IMR-90 (cell line): ENCODE data around the gene ARHGEF38. TPM values are rescaled to one million over a fixed set of nuclear protein-coding genes. Genes with fewer than 3 reads are reported as not detected.

Source experiments
- ATAC-seq: fragments of 200-7000 bp; cut with Tn5 transposase; 2 replicates; pipeline ENCODE4 v1.9.1; 2020; ENCODE audit warnings: low read depth, mild to moderate bottlenecking, moderate library complexity
- BruUV-seq: library from RNA; stranded (reverse); fragments of 400-500 nt; replicated peaks from 2 replicates; lab custom pipeline; 2021; lab: Mats Ljungman, UMichigan
- CTCF ChIA-PET: fragments of 300-600 bp; formaldehyde crosslinking; extraction: SDS; loops from one replicate; lab custom pipeline; 2021; ENCODE audit warnings: antibody characterized with exemption; lab: Yijun Ruan, JAX
- POLR2A ChIA-PET: fragments of 300-600 bp; sonication (Branson Sonifier 250); formaldehyde crosslinking; loops from one replicate; lab custom pipeline; 2022; ENCODE audit warnings: antibody characterized with exemption; ENCODE audit not compliant: unreplicated experiment; lab: Charles Lee
- DNase-seq: peaks from one replicate; pipeline ENCODE4 v3.0.0; 2013
- H2AFZ ChIP-seq: replicated peaks from 2 replicates; pipeline ENCODE3; 2013; ENCODE audit warnings: low read length, mild to moderate bottlenecking; ENCODE audit not compliant: poor library complexity
- H2AK5ac ChIP-seq: 2 replicates; pipeline ENCODE4 v1.6.1; 2013; ENCODE audit warnings: low read depth, low read length, inconsistent platforms
- H2AK9ac ChIP-seq: replicated peaks from 2 replicates; pipeline ENCODE3; 2013; ENCODE audit warnings: mild to moderate bottlenecking, low read depth, low read length, moderate library complexity; ENCODE audit not compliant: poor library complexity
- H2BK120ac ChIP-seq: 2 replicates; pipeline ENCODE4 v1.6.1; 2013; ENCODE audit warnings: low read depth, low read length, inconsistent platforms
- H2BK15ac ChIP-seq: 3 replicates; pipeline ENCODE4 v1.6.1; 2013; ENCODE audit warnings: low read depth, low read length, inconsistent platforms
- H2BK20ac ChIP-seq: 2 replicates; pipeline ENCODE4 v1.6.1; 2013; ENCODE audit warnings: low read depth, mild to moderate bottlenecking, inconsistent platforms, low read length, moderate library complexity
- H2BK5ac ChIP-seq: 2 replicates; pipeline ENCODE4 v1.6.1; 2013; ENCODE audit warnings: mild to moderate bottlenecking, low read depth, low read length, inconsistent platforms; ENCODE audit not compliant: poor library complexity, severe bottlenecking
- H3K14ac ChIP-seq: replicated peaks from 2 replicates; pipeline ENCODE4 v1.6.1; 2013; ENCODE audit warnings: low read depth, low read length, inconsistent platforms
- H3K18ac ChIP-seq: 2 replicates; pipeline ENCODE4 v1.6.1; 2013; ENCODE audit warnings: low read depth, low read length, control low read depth
- H3K23ac ChIP-seq: 2 replicates; pipeline ENCODE4 v1.6.1; 2013; ENCODE audit warnings: low read depth, low read length, inconsistent platforms
- H3K27ac ChIP-seq: 2 replicates; pipeline ENCODE4 v1.5.1; 2013; ENCODE audit warnings: mild to moderate bottlenecking, control low read depth, low read length; ENCODE audit not compliant: insufficient read depth
- H3K27me3 ChIP-seq: 2 replicates; pipeline ENCODE4 v1.6.1; 2013; ENCODE audit warnings: low read length; ENCODE audit not compliant: control insufficient read depth, insufficient read depth
- H3K36me3 ChIP-seq: 2 replicates; pipeline ENCODE4 v1.6.1; 2013; ENCODE audit warnings: low read length, mixed read lengths; ENCODE audit not compliant: control insufficient read depth, insufficient read depth
- H3K4ac ChIP-seq: 2 replicates; pipeline ENCODE4 v1.6.1; 2013; ENCODE audit warnings: low read depth, low read length, inconsistent platforms
- H3K4me1 ChIP-seq: 2 replicates; pipeline ENCODE4 v1.6.1; 2013; ENCODE audit warnings: low read length, mixed read lengths; ENCODE audit not compliant: control insufficient read depth, insufficient read depth
- H3K4me2 ChIP-seq: 2 replicates; pipeline ENCODE4 v1.6.1; 2013; ENCODE audit warnings: low read depth, mild to moderate bottlenecking, control low read depth, low read length, moderate library complexity
- H3K4me3 ChIP-seq: 2 replicates; pipeline ENCODE4 v1.5.1; 2013; ENCODE audit warnings: low read depth, mild to moderate bottlenecking, control low read depth, low read length, moderate library complexity; ENCODE audit not compliant: insufficient read depth
- H3K56ac ChIP-seq: 2 replicates; pipeline ENCODE4 v1.6.1; 2013; ENCODE audit warnings: low read length, inconsistent platforms; ENCODE audit not compliant: insufficient read depth; ENCODE audit errors: extremely low read depth
- H3K79me1 ChIP-seq, 2 experiments: 2 replicates each; pipeline ENCODE4 v1.6.1; 2013; ENCODE audit warnings: low read length in 2 of 2, inconsistent platforms in 1 of 2, low read depth in 1 of 2
- H3K9ac ChIP-seq: 2 replicates; pipeline ENCODE4 v1.6.1; 2013; ENCODE audit warnings: low read depth, low read length, control low read depth
- H3K9me1 ChIP-seq: 2 replicates; pipeline ENCODE4 v1.6.1; 2013; ENCODE audit warnings: low read length, inconsistent platforms; ENCODE audit not compliant: insufficient read depth
- H3K9me3 ChIP-seq: 2 replicates; pipeline ENCODE4 v1.6.1; 2013; ENCODE audit warnings: low read length; ENCODE audit not compliant: control insufficient read depth, insufficient read depth
- H4K20me1 ChIP-seq: 2 replicates; pipeline ENCODE4 v1.6.1; 2013; ENCODE audit warnings: low read length, inconsistent platforms; ENCODE audit not compliant: insufficient read depth
- H4K5ac ChIP-seq: 2 replicates; pipeline ENCODE4 v1.6.1; 2013; ENCODE audit warnings: mild to moderate bottlenecking, low read depth, low read length, control low read depth
- H4K8ac ChIP-seq, 2 experiments: 2 replicates each; pipeline ENCODE4 v1.6.1; 2013; ENCODE audit warnings: low read depth in 2 of 2, low read length in 2 of 2, control low read depth in 1 of 2, inconsistent platforms in 1 of 2
- H4K91ac ChIP-seq: 2 replicates; pipeline ENCODE4 v1.6.1; 2013; ENCODE audit warnings: low read depth, low read length, inconsistent platforms; ENCODE audit not compliant: insufficient read depth
- SMC3 ChIP-seq: fragments of 150-350 bp; IDR thresholded peaks from 2 replicates; pipeline ENCODE4 v1.6.1; 2016; ENCODE audit warnings: low read depth, mild to moderate bottlenecking, antibody characterized with exemption, low read length, moderate library complexity
- WGBS, 2 experiments: methylation state at CpG; one replicate each; pipeline versions ENCODE4 v1.1.5 to v1.1.7; 2013; ENCODE audit warnings: missing lambda C conversion rate in 2 of 2; ENCODE audit not compliant: insufficient read length in 1 of 2; ENCODE audit errors: extremely low coverage in 2 of 2; 5-methylcytosine and 5-hydroxymethylcytosine counted together
- dilution Hi-C: fragments of 300-500 bp; cut with HindIII; formaldehyde crosslinking; loops from one replicate; pipeline ENCODE4 v1.14.3; 2018; ENCODE audit warnings: low sequenced_read_pairs; ENCODE audit not compliant: unreplicated experiment
- in situ Hi-C: fragments of 300-500 bp; cut with MboI; formaldehyde crosslinking; loops from 3 replicates; pipeline ENCODE4 v1.14.3; 2019; ENCODE audit warnings: low sequenced_read_pairs, inconsistent platforms, mixed read lengths
- intact Hi-C: fragments of 100-400 bp; cut with micrococcal nuclease; formaldehyde crosslinking; loops from 2 replicates; pipeline ENCODE4 v1.10.0; 2022
- polyA plus RNA-seq, 3 experiments: library from polyadenylated mRNA; depleted of rRNA; stranded (reverse); fragments of >200 nt; gene quantifications; 2 replicates each; pipeline ENCODE4 v1.2.3, GENCODE V29; 2012; ENCODE audit warnings: low replicate concordance in 1 of 3
- total RNA-seq: library from RNA; depleted of rRNA; stranded (reverse); fragments of >200 nt; gene quantifications from 2 replicates; pipeline ENCODE4 v1.2.3, GENCODE V29; 2012

Gene ARHGEF38
- total and polyA plus RNA-seq, 2 of the 4 experiments (the other 2 are of a cell fraction), result not detected

DNA sequence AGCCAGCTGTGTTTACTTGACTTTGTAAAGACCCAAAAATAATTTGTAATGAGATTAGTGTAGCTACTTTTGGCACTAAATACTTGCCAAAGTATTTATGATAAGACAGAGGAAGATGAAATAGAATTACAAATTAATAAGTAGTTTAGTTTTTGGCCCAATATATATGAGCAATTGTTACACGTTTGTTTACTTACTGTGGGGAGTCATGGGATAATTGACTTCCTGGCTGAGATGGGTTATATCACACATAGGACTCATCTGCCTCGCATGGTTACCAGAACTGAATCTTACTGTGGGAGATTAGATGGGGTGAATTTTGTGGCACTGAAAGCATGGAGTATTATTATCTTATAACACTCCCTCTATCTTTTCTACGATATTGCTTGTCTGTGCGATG is 89.4 kb downstream of the ARHGEF38 start:
- no peak overlapping the region for H2AK9ac ChIP-seq
- no peak overlapping the region for H3K4me2 ChIP-seq
- H3K18ac ChIP-seq, result no peak overlapping the region
- no peak overlapping the region for H4K91ac ChIP-seq
- POLR2A ChIA-PET, result no interaction called here
- no peak overlapping the region for H2AK5ac ChIP-seq
- intact Hi-C loops (no loop called here), dilution Hi-C loops (no loop called here), in situ Hi-C loops (no loop called here)
- H2AFZ ChIP-seq, result no peak overlapping the region
- H3K23ac ChIP-seq, result no peak overlapping the region
- no peak overlapping the region for H2BK120ac ChIP-seq
- no peaks in the 10 kb centered on the region for H3K9me3 ChIP-seq
- H3K4me3 ChIP-seq, result no peak overlapping the region
- H3K9me1 ChIP-seq, result no peaks in the 10 kb centered on the region
- H3K36me3 ChIP-seq, result no peaks in the 10 kb centered on the region
- H2BK20ac ChIP-seq, result no peak overlapping the region
- H3K27ac ChIP-seq, result no peak overlapping the region
- no peak overlapping the region for H3K9ac ChIP-seq
- no peak overlapping the region for H4K8ac ChIP-seq
- H4K5ac ChIP-seq, result no peak overlapping the region
- H3K14ac ChIP-seq, result no peak overlapping the region
- no TSS peak for BruUV-seq
- H3K27me3 ChIP-seq, result no peaks in the 10 kb centered on the region
- no CpG with 5 or more reads among the region's 4 CpGs for WGBS, 2 experiments
- no peaks in the 10 kb centered on the region for H3K79me1 ChIP-seq
- no peak overlapping the region for H2BK15ac ChIP-seq
- no peak for TF ChIP-seq SMC3
- H3K56ac ChIP-seq, result no peak overlapping the region
- no peak overlapping the region for H2BK5ac ChIP-seq
- H3K4me1 ChIP-seq, result no peaks in the 10 kb centered on the region
- H3K4ac ChIP-seq, result no peak overlapping the region
- no peaks in the 10 kb centered on the region for H4K20me1 ChIP-seq
- ATAC-seq (no peak), DNase-seq (no peak)
- CTCF ChIA-PET, result no interaction called here
